ENCODE measurements around the gene LRP3.
A peak's percentile ranks its signal among the peaks of the same experiment; 100 is the strongest.
"Not testable (repeated sequence)": the region's sequence is repeated elsewhere in the genome, so short reads cannot be mapped to it uniquely, and the experiment has no call there.

The LRP3 gene

GRCh38 chr19:33176670-33177416, 17.3 kb upstream of the LRP3 start:
- Histone ChIP-seq H3K9ac (ENCODE audit: low read depth, low read length) (peak overlapping the region; percentile 85), H3K4me3 (ENCODE audit: low read depth, low read length) (peak overlapping the region; percentile 81), H3K27ac (ENCODE audit: low read depth, low read length) (peak overlapping the region; percentile 88), H3K4me1 (ENCODE audit: control insufficient read depth, insufficient read depth, low read length) (no peaks in the 10 kb centered on the region; the same call in 1 of the 2 replicates), H3K27me3 (ENCODE audit: control insufficient read depth, insufficient read depth, low read length) (peaks cover 4% of the 10 kb centered on the region; the same call in 1 of the 2 replicates), H3K36me3 (ENCODE audit: control insufficient read depth, insufficient read depth, low read length) (no peaks in the 10 kb centered on the region), H3K9me3 (ENCODE audit: control insufficient read depth, insufficient read depth, low read length) (no peaks in the 10 kb centered on the region)

DNA sequence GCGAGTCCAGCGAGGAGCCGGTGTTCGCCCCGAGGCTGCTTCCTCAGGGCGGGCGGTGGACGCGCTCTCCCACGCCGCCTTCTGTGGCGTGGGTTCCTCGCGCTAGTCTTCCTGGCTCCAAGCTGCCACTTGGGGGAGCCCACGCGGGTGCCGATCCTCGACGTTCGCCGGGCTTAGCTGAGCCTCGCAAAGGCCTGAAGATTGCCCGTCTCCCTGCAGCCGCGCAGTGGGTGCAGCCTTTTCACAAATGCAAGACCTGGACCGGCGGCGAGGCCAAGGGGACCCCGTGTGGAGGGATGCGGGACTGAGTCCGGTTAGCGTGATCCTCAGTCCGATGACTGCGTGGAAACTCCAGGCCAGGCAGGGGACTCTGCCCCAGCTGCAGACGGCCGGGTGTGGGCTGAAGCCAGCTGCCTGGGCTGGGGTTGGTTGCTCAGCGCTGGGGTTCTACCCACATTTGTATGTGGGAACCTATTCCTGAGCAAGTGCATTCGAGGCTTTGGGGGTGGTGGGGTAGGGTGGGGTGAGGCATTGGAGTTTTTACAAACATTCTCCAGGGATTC, 16.6 kb upstream of the LRP3 start:
- Histone ChIP-seq H3K9me3 (ENCODE audit: control insufficient read depth, insufficient read depth, low read length) (no peaks in the 10 kb centered on the region), H3K27me3 (ENCODE audit: control insufficient read depth, insufficient read depth, low read length) (peaks cover 4% of the 10 kb centered on the region; the same call in 1 of the 2 replicates), H3K4me3 (ENCODE audit: low read depth, low read length) (peak overlapping the region; percentile 72), H3K4me1 (ENCODE audit: control insufficient read depth, insufficient read depth, low read length) (no peaks in the 10 kb centered on the region; the same call in 1 of the 2 replicates), H3K9ac (ENCODE audit: low read depth, low read length) (no peak overlapping the region), H3K36me3 (ENCODE audit: control insufficient read depth, insufficient read depth, low read length) (no peaks in the 10 kb centered on the region), H3K27ac (ENCODE audit: low read depth, low read length) (peak overlapping the region; percentile 26)

GRCh38 chr19:33186431-33187182, 7.5 kb upstream of the LRP3 start:
- H3K4me1 ChIP-seq (ENCODE audit: control insufficient read depth, insufficient read depth, low read length): peaks cover 7% of the 10 kb centered on the region
- no peak overlapping the region for H3K27ac ChIP-seq (ENCODE audit: low read depth, low read length)
- no peaks in the 10 kb centered on the region for H3K27me3 ChIP-seq (ENCODE audit: control insufficient read depth, insufficient read depth, low read length)
- H3K36me3 ChIP-seq (ENCODE audit: control insufficient read depth, insufficient read depth, low read length): no peaks in the 10 kb centered on the region
- H3K4me3 ChIP-seq (ENCODE audit: low read depth, low read length): no peak overlapping the region
- H3K9me3 ChIP-seq (ENCODE audit: control insufficient read depth, insufficient read depth, low read length): no peaks in the 10 kb centered on the region
- no peak overlapping the region for H3K9ac ChIP-seq (ENCODE audit: low read depth, low read length)

DNA sequence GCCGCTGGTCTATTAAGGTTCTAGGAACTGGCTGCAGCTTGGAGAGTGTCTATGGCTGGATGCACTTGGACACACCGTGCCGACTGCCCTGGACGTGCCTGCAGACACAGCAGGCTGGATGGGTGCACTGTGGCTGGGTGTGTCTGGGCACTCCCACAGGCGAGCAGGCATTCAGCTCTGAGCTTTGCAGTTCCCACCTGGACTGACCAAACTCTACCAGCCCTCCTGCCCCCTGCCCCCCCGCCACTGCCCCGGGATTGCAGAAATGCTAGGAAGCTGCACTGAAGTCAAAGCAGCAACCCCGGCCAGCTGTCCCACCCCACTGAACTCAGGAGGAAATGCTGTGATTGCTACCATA, 7.0 kb upstream of the LRP3 start:
- Histone ChIP-seq H3K9me3 (ENCODE audit: control insufficient read depth, insufficient read depth, low read length) (no peaks in the 10 kb centered on the region), H3K27ac (ENCODE audit: low read depth, low read length) (no peak overlapping the region), H3K9ac (ENCODE audit: low read depth, low read length) (no peak overlapping the region), H3K36me3 (ENCODE audit: control insufficient read depth, insufficient read depth, low read length) (no peaks in the 10 kb centered on the region), H3K4me3 (ENCODE audit: low read depth, low read length) (no peak overlapping the region), H3K4me1 (ENCODE audit: control insufficient read depth, insufficient read depth, low read length) (peaks cover 7% of the 10 kb centered on the region), H3K27me3 (ENCODE audit: control insufficient read depth, insufficient read depth, low read length) (peaks cover under 1% of the 10 kb centered on the region; the same call in 1 of the 2 replicates)

- Histone ChIP-seq H3K36me3 (ENCODE audit: control insufficient read depth, insufficient read depth, low read length) (no peaks in the 10 kb centered on the region), H3K4me3 (ENCODE audit: low read depth, low read length) (no peak overlapping the region), H3K9me3 (ENCODE audit: control insufficient read depth, insufficient read depth, low read length) (no peaks in the 10 kb centered on the region), H3K27ac (ENCODE audit: low read depth, low read length) (no peak overlapping the region), H3K4me1 (ENCODE audit: control insufficient read depth, insufficient read depth, low read length) (peaks cover 7% of the 10 kb centered on the region), H3K27me3 (ENCODE audit: control insufficient read depth, insufficient read depth, low read length) (peaks cover 17% of the 10 kb centered on the region), H3K9ac (ENCODE audit: low read depth, low read length) (no peak overlapping the region)
These were observed 4.7 kb upstream of the LRP3 start for GRCh38 chr19:33189453-33189852.

DNA sequence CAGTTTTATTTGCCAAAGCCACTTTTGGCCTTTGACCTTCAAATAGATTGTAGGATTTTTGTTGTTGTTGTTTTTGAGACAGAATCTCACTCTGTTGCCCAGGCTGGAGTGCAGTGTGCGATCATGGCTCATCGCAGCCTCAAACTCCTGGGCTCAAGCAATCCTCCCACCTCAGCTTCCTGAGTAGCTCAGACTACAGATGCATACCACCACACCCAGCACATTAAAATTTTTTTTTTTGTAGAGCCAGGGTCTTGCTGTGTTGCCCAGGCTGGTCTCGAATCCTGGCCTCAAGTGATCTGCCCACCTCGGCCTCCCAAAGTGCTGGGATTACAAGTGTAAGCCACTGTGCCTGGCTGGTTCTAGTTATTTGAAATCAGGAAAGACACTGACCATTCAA, 3.0 kb upstream of the LRP3 start:
- H3K36me3 ChIP-seq (ENCODE audit: control insufficient read depth, insufficient read depth, low read length); H3K9ac ChIP-seq (ENCODE audit: low read depth, low read length); H3K9me3 ChIP-seq (ENCODE audit: control insufficient read depth, insufficient read depth, low read length); H3K4me3 ChIP-seq (ENCODE audit: low read depth, low read length); H3K27ac ChIP-seq (ENCODE audit: low read depth, low read length): not testable (repeated sequence)
- Histone ChIP-seq H3K27me3 (ENCODE audit: control insufficient read depth, insufficient read depth, low read length) (peaks cover 17% of the 10 kb centered on the region), H3K4me1 (ENCODE audit: control insufficient read depth, insufficient read depth, low read length) (peaks cover 11% of the 10 kb centered on the region)

DNA sequence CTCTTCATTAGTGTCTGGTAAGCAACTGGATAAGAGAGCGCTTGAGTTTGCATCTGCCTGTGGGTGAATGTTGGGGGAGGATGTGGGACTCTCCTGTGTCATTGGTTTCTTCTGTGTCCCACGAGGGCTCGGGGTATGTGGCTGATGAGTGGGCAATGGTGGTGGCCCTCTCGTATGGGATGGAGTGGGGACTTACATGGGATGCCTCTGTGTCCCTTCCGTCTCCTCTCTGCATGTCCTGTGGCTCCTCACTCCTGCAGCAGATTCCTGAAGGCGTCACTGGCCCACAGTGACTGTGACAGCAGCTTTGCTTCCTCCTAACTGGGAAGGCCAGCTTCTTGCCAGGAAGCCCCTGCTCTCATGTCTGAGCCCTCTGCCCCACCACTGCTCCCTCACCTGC, 2.6 kb upstream of the LRP3 start:
- Histone ChIP-seq H3K4me1 (ENCODE audit: control insufficient read depth, insufficient read depth, low read length) (peaks cover 10% of the 10 kb centered on the region), H3K4me3 (ENCODE audit: low read depth, low read length) (no peak overlapping the region), H3K9me3 (ENCODE audit: control insufficient read depth, insufficient read depth, low read length) (no peaks in the 10 kb centered on the region), H3K27ac (ENCODE audit: low read depth, low read length) (no peak overlapping the region), H3K36me3 (ENCODE audit: control insufficient read depth, insufficient read depth, low read length) (0 out of 2 replicates have a peak, but pooled peaks cover under 1% of the 10 kb centered on the region), H3K9ac (ENCODE audit: low read depth, low read length) (no peak overlapping the region), H3K27me3 (ENCODE audit: control insufficient read depth, insufficient read depth, low read length) (peaks cover 17% of the 10 kb centered on the region)

- Histone ChIP-seq H3K36me3 (ENCODE audit: control insufficient read depth, insufficient read depth, low read length) (peaks cover 4% of the 10 kb centered on the region; the same call in 1 of the 2 replicates), H3K9me3 (ENCODE audit: control insufficient read depth, insufficient read depth, low read length) (no peaks in the 10 kb centered on the region), H3K4me3 (ENCODE audit: low read depth, low read length) (no peak overlapping the region), H3K9ac (ENCODE audit: low read depth, low read length) (no peak overlapping the region), H3K4me1 (ENCODE audit: control insufficient read depth, insufficient read depth, low read length) (0 out of 2 replicates have a peak, but pooled peaks cover 5% of the 10 kb centered on the region), H3K27me3 (ENCODE audit: control insufficient read depth, insufficient read depth, low read length) (peaks cover 17% of the 10 kb centered on the region), H3K27ac (ENCODE audit: low read depth, low read length) (no peak overlapping the region)
These were observed 2.1 kb upstream of the LRP3 start for GRCh38 chr19:33192010-33192409.

GRCh38 chr19:33193269-33193864, 763 bp upstream of the LRP3 start:
- H3K4me3 ChIP-seq (ENCODE audit: low read depth, low read length): peak overlapping the region; percentile 46; the same call in 1 of the 2 replicates

GRCh38 chr19:33194532-33194885, 379 bp downstream of the LRP3 start:
- peaks cover 17% of the 10 kb centered on the region for H3K27me3 ChIP-seq (ENCODE audit: control insufficient read depth, insufficient read depth, low read length)
- H3K9me3 ChIP-seq (ENCODE audit: control insufficient read depth, insufficient read depth, low read length): no peaks in the 10 kb centered on the region
- peaks cover 17% of the 10 kb centered on the region for H3K36me3 ChIP-seq (ENCODE audit: control insufficient read depth, insufficient read depth, low read length)
- no peak overlapping the region for H3K9ac ChIP-seq (ENCODE audit: low read depth, low read length)
- no peak overlapping the region for H3K27ac ChIP-seq (ENCODE audit: low read depth, low read length)
- 0 out of 2 replicates have a peak, but pooled peaks cover 3% of the 10 kb centered on the region for H3K4me1 ChIP-seq (ENCODE audit: control insufficient read depth, insufficient read depth, low read length)
- peak overlapping the region; percentile 51; the same call in 1 of the 2 replicates for H3K4me3 ChIP-seq (ENCODE audit: low read depth, low read length)

More at GRCh38 chr19:33193269-33193864, 763 bp upstream of the LRP3 start:
- Histone ChIP-seq H3K36me3 (ENCODE audit: control insufficient read depth, insufficient read depth, low read length) (peaks cover 13% of the 10 kb centered on the region), H3K9ac (ENCODE audit: low read depth, low read length) (no peak overlapping the region), H3K9me3 (ENCODE audit: control insufficient read depth, insufficient read depth, low read length) (no peaks in the 10 kb centered on the region), H3K27ac (ENCODE audit: low read depth, low read length) (no peak overlapping the region), H3K4me1 (ENCODE audit: control insufficient read depth, insufficient read depth, low read length) (0 out of 2 replicates have a peak, but pooled peaks cover 3% of the 10 kb centered on the region), H3K27me3 (ENCODE audit: control insufficient read depth, insufficient read depth, low read length) (peaks cover 17% of the 10 kb centered on the region)
